IPS-NIHi11 (cell line): ENCODE results near the gene PCSK5.
"Not testable (repeated sequence)": the region's sequence is repeated elsewhere in the genome, so short reads cannot be mapped to it uniquely, and the experiment has no call there.

ENCODE experiments used
- DNase-seq: peaks from one replicate; pipeline ENCODE4 v3.0.0; 2012; ENCODE audit warnings: mixed read lengths, low spot score

Gene PCSK5

DNA sequence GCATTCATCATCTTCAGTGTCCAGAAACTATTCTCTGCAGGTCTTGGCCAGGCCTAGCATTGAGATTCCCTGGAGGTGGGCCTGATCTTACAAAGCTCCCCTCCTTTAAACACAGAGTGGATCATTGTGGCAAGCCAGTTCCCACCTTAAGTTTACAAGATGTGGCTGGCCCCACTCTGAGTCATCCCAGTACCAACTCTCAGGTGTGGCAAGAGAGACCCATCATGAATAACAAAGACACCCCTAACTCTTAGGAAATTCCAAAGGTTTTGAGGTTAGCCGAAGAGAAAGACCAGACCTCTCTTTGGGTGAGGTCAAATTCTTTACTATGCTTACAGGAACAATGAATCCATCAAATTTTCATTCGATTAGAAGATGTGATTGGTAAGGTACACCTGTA, 425.6 kb downstream of the PCSK5 start:
- no peak for DNase-seq

DNA sequence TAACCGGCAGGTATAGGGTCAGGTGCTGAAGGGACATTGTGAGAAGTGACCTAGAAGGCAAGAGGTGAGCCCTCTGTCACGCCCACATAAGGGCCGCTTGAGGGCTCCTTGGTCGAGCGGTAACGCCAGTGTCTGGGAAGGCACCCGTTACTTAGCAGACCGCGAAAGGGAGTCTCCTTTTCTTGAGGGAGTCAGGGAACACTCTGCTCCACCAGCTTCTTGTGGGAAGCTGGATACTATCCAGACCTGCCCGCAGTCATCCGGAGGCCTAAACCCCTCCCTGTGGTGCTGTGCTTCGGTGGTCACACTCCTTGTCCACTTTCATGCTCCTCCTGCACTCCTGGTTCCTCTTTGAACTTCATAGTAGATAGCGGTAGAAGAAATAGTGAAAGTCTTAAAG, 429.0 kb downstream of the PCSK5 start:
- not testable (repeated sequence) for DNase-seq

DNA sequence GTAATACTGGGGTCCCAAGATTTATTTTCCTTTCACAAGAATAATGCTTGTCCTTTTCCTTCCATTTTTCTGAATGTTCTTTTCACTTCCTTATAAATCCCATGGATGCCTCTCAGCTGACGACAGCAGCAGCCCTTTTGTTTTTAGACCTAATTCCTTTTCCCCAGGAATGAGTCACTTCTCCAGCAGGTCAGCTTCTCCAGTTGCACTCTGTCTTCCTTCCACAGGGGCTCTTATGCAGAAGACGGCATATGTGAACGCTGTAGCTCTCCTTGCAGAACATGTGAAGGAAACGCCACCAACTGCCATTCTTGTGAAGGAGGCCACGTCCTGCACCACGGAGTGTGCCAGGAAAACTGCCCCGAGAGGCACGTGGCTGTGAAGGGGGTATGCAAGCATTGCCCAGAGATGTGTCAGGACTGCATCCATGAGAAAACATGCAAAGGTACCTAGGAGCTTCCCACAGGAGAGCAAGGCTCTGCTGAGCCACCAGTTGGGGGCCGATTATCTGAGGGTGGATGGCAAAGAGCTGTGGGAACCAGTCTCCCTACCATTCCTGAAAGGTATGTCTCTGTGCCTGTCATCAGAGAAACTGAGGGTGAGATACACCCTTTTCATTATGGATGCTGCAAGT, 430.8 kb downstream of the PCSK5 start:
- peak; percentile 43 for DNase-seq

DNA sequence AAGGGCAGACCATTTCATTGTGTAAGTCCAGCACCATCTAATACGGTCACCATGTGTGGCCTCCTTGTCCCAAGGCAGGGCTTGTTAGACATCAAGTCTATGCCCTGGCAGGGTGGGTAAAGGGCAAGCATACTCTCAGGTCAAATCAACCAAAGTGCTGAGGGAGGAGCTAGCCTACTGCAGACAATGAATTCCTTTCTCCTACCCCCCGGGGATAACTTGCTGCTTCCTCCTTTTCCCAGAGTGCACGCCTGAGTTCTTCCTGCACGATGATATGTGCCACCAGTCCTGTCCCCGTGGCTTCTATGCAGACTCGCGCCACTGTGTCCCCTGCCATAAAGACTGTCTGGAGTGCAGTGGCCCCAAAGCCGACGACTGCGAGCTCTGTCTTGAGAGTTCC, 432.3 kb downstream of the PCSK5 start:
- no peak for DNase-seq

DNA sequence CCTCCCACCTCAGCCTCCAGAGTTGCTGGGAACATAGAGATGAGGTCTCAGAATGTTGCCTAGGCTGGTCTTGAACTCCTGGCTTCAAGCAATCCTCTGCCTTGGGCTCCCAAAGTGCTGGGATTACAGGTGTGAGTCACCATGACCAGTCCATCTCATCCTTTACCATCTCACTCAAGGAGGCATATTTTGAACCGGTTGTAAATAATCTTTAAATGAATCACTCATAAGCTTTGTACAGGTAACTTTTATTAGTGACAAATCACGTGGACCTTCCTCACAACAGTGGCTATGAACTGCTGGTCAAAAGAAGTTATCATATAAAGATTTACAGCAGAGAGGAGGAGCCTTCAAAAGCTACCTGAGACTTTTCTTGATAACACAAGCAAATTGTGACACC, 433.0 kb downstream of the PCSK5 start:
- no peak for DNase-seq

DNA sequence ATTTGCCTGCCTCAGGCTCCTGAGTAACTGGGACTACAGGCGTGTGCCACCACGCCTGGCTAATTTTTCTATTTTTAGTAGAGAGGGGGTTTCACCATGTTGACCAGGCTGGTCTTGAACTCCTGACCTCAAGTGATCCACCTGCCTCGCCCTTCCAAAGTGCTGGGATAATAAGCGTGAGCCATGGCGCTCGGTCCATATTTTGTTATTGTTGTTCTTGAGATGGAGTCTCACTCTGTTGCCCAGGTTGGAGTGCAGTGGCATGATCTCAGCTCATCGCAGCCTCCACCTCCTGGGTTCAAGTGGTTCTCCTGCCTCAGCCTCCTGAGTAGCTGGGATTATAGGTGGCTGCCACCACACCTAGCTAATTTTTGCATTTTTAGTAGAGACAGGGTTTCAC, 433.6 kb downstream of the PCSK5 start:
- DNase-seq = not testable (repeated sequence)

DNA sequence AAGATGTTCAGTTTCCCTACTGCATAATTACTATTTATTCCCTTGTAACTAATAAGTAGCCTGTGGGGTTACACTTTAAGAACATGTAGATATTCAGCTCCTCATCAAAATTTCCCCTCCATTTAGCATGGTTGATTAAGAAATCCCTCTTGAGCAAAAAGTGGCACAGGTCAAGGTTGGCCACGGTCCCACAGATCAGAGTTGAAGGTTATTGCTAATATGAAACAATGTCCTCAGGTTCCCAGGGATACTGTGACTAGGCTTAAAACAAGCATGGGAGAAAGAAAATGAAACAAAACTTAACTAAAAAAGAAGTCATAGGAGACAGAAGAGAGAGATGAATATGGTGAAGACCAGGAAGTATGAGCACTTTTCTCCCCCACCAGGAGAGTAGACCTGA, 439.6 kb downstream of the PCSK5 start:
- no peak for DNase-seq

DNA sequence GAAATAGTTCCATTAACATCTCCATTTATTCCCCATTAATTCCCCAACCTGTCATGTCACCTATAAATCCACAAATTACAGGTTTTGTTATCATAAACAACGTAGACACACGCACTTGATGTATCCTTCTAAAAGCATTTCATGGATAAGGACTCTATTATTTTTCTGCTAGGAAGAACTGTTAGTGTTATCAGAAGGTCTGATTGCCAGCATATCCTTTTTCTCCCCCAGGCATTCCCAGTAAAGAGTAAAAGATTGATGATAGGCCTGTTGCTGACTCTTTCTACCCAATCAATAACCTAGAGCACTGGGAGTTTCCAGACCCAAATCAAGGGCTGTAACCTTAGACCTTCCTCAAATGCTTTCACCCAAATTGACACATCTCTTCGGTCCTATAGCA, 442.9 kb downstream of the PCSK5 start:
- DNase-seq = no peak

DNA sequence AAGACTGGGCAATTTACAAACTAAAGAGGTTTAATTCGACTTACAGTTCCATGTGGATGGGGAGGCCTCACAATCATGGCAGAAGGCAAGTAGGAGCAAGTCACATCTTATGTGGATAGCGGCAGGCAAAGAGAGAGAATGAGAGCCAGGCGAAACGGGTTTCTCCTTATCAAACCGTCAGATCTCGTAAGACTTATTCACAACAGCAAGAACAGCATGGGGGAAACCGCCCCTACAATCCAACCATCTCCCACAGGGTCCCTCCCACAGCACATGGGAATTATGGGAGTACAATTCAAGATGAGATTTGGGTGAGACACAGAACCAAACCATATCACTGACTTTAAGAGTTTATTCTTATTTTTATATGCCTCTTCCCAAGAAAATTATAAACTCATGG, 443.5 kb downstream of the PCSK5 start:
- no peak for DNase-seq

DNA sequence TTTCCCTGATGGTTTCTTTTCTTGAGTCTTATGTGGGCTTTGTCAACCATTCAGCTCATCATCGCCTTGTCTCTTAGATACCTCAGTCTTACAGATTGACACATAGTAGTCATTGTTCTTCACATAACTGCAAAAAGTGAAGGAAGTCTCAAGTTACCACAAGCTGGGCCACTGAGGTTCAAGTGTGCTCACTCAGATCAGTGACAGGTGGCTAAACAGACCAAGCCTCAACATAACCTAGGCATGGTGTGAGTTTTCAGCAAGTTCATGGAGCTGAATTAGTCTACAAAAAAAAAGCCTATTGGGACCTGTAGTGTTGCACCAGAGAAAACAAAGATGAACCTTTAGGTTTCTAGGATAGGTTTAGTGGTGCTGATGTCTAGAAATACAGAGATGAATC, 445.6 kb downstream of the PCSK5 start:
- DNase-seq = no peak

DNA sequence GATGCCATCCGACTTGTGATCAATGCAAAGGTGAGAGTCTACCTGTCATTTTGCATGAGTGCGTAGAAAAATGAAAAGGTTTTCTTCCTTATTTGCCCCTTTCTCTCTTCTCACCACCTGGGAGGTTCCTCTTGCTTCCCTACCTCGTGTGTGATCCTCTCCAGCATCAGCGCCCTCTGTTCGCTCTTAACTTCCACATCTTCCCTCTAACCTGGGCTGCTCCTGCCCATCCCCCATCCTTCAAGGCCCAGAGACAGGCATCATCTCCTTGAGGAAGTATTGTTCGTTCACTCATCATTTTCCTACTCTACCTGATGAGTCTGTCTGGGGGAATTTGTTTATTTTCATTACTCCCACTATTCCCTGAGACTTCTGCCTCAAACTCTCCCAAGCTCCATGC, 447.9 kb downstream of the PCSK5 start:
- no peak for DNase-seq

DNA sequence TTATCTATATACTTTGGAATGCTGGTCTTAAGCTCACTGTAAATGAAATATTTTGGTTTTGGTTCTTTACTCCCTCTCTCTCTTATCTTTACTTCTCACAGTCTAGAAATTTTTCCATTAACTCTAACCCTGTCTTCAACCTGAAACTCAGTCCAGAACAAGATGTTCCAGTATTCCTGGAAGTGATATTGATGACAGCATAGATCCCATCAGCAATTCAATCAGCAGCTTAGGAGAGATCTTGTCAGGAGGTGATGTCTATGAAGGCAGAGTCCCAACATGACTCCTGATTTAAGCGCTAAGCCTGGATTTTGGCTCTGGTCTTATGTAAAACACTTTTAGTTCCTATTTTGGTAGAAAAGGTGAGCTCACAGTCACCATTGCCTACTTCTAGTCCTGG, 451.1 kb downstream of the PCSK5 start:
- no peak for DNase-seq

DNA sequence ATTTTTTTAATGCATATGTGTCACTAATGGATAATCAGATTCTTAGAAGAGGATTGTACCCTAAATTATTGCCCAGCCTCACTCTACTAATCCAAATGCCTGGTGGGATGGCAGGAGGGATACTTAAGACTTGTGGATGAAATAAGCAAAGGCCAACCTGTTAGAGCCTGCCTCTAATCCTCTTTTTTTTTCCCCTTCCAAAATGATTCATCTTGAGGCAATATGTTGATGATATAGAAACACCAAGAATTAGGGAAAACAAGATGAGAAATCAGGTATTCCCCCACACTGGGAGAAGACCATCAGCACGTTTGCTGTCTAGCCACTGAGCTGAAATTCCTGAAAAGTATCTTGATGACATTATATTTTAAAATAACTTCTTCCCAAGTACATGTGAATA, 451.7 kb downstream of the PCSK5 start:
- DNase-seq = no peak

DNA sequence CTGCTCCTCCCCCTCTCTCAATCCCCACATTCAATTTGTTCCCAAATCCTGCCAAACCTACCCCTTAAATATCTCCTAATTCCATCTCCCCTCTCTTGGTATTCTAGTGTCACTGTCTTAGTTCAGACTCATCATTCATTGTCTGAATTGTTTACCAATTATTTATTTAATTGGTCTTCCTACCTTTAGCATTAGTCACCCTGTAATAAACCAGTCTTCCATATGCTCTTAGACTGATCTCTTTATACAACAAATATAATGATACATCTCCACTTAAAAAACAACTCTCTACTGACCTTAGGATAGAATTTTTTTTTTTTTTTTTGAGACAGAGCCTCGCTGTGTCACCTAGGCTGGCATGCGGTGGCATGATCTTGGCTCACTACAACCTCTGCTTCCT, 452.4 kb downstream of the PCSK5 start:
- DNase-seq = no peak

DNA sequence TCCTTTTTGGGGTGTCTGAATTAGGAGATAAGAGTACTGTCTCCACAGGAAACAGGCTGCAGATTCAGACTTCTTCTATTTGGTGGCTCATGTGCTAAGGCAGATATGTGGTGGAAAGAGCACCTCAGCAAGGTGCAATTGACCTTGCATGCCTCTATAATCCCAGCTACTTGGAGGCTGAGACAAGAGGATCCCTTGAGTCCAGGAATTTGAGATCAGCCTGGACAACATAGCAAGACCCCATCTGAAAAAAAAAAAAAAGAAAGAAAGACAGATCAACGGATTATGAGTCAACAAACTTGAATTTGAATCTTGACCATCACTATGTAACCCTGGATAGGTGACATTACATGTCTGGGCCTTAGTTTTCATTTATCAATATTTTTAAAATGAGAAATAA, 459.4 kb downstream of the PCSK5 start:
- DNase-seq = no peak

DNA sequence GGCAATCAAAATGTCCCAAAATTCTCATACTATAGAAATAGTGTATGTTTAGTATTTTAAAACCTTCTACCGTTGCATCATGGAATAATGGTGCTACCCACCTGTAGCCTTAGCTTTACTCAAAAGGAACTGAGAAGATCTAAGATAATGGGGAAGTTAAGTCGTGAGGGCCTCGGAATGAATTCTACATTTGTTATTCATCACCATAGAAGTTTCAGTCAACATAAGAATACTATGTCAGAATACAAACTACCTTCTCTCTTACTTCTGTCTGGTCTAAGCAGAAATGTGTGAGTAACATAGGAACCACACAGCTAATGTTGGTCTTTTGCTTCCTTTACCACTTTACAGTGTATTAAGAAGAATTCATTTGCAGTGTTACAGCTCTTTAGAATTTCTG, 460.5 kb downstream of the PCSK5 start:
- DNase-seq = no peak

DNA sequence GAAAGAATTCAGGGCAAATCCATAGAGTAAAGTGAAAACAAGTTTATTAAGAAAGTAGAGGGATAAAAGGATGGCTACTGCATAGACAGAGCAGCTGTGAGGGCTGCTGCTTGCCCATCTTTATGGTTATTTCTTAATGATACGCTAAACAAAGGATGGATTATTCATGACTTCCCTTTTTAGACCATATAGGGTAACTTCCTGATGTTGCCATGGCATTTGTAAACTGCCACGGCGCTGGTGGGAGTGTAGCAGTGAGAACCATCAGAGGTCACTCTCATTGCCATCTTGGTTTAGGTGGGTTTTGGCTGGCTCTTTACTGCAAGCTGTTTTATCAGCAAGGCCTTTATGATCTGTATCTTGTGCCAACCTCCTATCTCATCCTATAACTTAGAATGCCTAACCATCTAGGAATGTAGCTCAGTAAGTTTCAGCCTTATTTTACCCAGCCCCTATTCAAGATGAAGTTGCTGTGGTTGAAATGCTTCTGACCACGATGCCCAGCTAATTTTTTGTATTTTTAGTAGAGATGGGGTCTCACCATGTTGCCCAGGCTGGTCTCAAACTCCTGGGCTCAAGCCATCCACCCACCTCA, 461.6 kb downstream of the PCSK5 start:
- DNase-seq = no peak

DNA sequence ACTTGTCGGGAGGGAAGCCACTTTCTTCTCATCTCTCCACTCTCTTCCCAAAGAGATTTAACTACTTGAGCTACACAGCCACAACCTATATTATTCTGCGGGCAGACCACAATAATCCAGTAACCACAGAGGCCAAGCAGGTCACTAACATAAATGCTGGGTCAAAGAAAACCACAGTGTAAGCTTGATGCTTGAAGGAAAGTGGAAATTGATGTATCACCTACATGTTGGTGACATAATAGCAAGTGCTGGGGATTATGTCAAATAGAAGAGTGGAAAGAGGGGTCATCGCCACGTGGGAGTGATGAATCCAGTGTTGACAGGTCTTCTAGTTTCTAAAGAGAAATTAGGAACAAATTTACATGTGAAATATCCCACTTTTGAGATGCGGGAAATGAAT, 462.8 kb downstream of the PCSK5 start:
- no peak for DNase-seq

DNA sequence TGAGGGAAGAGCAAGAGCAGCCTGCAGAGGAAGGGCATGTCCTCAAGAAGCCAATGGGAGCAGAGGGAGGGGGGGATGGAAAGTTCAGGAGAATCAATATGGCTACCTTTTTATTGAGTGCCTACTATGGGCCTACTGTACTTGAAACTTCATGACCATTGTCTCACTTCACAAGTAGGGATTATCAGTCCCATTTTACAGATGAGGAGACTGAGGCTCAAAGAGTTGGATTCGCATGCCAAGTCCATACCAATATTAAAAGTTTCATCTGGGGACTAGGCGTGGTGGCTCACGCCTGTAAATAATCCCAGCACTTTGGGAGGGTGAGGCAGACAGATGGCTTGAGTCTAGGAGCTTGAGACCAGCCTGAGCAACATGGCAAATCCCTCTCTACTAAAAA, 463.7 kb downstream of the PCSK5 start:
- no peak for DNase-seq

DNA sequence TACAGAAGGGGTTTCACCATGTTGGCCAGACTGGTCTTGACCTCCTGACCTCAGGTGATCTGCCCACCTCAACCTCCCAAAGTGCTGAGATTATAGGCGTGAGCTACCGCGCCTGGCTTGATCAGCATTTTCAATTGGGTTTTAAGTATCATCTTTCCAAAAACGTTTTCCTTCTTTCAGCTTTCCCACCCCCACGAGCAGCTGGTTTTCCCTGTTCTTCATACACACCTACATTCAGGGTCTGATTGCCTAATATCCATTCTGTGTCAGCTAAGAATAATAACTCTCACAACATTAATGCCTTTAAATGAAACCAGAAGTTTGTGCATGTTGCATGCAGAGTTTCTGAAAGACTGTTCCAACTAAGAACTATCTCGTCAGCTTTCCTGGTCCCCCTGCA, 465.4 kb downstream of the PCSK5 start:
- no peak for DNase-seq

DNA sequence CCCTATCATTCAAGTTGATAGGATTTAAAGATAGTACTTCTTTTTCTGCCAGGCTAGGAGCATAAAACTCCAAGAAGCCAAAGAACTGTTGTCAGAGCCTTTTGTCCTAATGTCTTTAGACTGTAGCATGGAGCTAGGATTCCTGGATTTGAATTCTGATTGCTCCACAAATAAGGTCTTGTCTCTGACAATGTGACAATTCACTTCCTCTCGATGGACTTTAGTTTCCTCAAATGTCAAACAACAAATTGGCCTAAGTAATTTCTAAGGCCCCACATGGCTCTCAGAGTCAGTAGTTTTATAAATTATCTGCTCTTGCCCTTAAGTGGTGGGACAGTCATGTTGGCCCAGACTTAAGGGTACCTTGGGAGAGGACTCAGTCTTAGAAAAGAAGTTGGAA, 467.1 kb downstream of the PCSK5 start:
- DNase-seq = no peak

DNA sequence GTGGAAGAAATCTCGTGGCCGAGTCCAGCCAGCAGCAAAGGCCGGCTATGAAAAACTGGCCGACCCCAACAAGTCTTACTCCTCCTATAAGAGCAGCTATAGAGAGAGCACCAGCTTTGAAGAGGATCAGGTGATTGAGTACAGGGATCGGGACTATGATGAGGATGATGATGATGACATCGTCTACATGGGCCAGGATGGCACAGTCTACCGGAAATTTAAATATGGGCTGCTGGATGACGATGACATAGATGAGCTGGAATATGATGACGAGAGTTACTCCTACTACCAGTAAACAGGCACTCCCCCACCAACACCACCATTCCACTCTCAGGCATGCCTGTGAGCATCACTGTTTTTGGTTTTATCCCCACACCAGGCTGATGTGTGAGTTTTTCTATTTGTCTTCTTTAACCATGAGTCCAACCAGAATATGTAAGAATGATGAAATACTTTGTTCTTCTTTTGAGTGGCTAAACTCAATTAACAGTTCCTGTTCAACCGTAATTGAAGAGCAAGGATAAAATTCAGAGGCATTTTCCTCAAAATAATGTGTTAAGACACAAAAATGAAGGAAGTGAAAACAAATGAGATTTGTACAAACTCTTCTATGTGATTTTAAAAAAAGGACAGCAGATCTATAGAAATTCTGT, 468.3 kb downstream of the PCSK5 start:
- no peak for DNase-seq

DNA sequence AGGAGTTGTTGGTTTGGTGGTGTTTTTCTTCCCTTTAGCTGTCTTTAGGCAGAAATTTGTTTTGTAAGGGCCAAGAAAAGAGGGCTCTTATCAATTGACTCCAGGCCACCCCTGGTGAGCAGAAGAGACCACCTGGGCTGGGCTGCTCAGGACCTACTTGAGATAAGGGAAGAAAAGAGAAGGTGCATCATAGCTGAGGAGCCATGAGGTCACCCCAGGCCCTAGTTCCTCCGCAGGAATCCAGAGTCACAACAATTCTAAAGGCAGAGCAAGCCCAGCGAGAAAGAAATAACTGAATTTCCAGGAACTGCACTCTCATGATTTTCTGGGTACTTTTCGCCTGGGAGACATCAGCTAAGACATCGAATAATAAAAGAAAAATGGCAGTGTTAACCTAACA, 468.9 kb downstream of the PCSK5 start:
- DNase-seq = no peak

DNA sequence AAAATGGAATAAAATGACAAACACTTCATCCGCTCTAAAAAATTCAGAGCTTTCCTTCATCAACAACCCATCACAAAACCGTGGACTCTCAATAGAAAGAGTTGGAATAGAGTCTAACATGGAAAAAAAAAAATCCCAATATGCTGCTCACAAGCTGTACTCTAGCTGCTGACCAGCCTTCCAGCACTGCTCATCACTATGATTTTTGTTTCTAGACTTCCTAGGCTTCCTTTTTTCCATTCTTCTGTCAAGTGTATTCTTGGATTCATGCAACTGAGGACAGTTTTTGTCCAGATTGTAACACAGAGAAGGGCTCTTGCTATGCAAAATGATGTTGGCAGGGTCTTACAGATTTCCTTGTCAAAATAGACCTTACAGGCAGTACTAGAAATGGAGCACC, 469.3 kb downstream of the PCSK5 start:
- DNase-seq = no peak
